Activated CD8-positive, alpha-beta T cell treated with anti-CD3 and anti-CD28 coated beads for 36 hours (primary cell): Measurements from ENCODE around the gene RAB39B. TPM values are rescaled to one million over a fixed set of nuclear protein-coding genes. Genes with fewer than 3 reads are reported as not detected.

Source experiments
- ATAC-seq: fragments of 200-7000 bp; cut with Tn5 transposase; one replicate; pipeline ENCODE4 v1.10.0; 2021; ENCODE audit warnings: mild to moderate bottlenecking, moderate library complexity
- CTCF ChIA-PET: fragments of 350-600 bp; sonication (Branson Sonifier 250); formaldehyde crosslinking; loops from one replicate; lab custom pipeline; 2021; ENCODE audit warnings: antibody characterized with exemption; lab: Charles Lee
- POLR2A ChIA-PET: fragments of 350-600 bp; sonication (Branson Sonifier 250); formaldehyde crosslinking; loops from one replicate; lab custom pipeline; 2021; ENCODE audit warnings: antibody characterized with exemption; lab: Charles Lee
- DNase-seq: peaks from one replicate; pipeline ENCODE4 v3.0.0-alpha.2; 2020
- H3K27ac Mint-ChIP-seq: one replicate; pipeline ENCODE4 v1.8.0; 2021; ENCODE audit warnings: mild to moderate bottlenecking, mixed read lengths
- H3K27me3 Mint-ChIP-seq: one replicate; pipeline ENCODE4 v1.8.0; 2021; ENCODE audit warnings: mixed read lengths
- H3K36me3 Mint-ChIP-seq: one replicate; pipeline ENCODE4 v1.8.0; 2021; ENCODE audit warnings: low read depth, mixed read lengths
- H3K4me1 Mint-ChIP-seq: one replicate; pipeline ENCODE4 v1.8.0; 2021; ENCODE audit warnings: low read depth, mixed read lengths
- H3K4me3 Mint-ChIP-seq: one replicate; pipeline ENCODE4 v1.8.0; 2021; ENCODE audit warnings: mild to moderate bottlenecking, moderate library complexity, mixed read lengths
- H3K9me3 Mint-ChIP-seq: one replicate; pipeline ENCODE4 v1.8.0; 2021; ENCODE audit warnings: mixed read lengths
- CTCF ChIP-seq: fragments of 200-600 bp; IDR thresholded peaks from one replicate; pipeline ENCODE4 v1.8.0; 2022; ENCODE audit warnings: antibody characterized with exemption, mild to moderate bottlenecking
- intact Hi-C: fragments of 100-400 bp; cut with micrococcal nuclease; formaldehyde crosslinking; loops from one replicate; pipeline ENCODE4 v1.10.0; 2022
- total RNA-seq, 2 experiments: library from RNA; stranded (reverse); gene quantifications; one replicate each; pipeline ENCODE4 v1.2.3, GENCODE V29; 2021

The RAB39B gene
- total RNA-seq, 2 experiments from 2014 or later, result 12.0 to 13.2 TPM

DNA sequence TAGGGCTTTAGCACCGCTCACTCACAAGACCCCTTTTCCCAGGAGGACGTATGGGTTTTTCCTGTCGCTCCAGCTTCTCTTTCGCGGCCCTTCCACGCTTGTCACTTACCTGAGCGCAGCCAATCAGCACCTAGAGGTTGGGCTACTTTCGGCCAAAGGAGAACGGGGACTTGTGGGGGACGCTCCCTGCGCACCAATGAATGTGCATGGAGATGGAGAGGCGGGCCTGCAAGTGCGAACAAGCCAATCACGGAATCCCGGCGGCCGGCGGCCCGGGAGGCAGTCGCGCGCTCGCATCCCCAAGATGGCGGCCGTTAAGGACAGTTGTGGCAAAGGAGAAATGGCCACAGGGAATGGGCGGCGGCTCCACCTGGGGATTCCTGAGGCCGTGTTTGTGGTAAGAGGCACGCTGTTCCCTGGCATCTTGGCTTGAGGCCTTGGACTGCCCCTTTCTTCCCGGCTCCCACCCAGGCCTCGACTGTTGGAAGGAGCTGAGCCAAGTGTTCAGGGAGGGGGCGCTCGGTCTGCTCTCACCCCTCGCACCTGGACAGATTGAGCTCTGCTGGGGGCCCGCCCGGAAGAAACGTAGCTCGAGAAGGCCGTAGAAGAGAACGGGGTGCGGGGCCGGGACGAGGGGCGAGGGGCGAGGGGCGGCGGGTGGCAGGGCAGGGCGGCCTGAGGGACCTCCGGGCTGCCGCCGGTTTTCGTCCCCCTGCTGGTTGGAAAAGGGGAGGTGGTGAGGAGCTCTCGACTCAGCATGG, 47.9 kb downstream of the RAB39B start, which contains the start of gene VBP1:
TSS of gene VBP1 (plus strand) at position 282 of the 761 bp plus-strand sequence. CDS start at position 305, 23 bp downstream.
- H3K4me3 Mint-ChIP-seq, result peak within 1 kb of the TSS; percentile 99
- peak within 1 kb of the TSS; percentile 91 for H3K27ac Mint-ChIP-seq
- H3K4me1 Mint-ChIP-seq, result peaks cover 13% of the 10 kb centered on the region
- peak; percentile 91 for DNase-seq
- H3K27me3 Mint-ChIP-seq, result no peaks in the 10 kb centered on the region
- ATAC-seq, result peak; percentile 98
- peak; percentile 49 for TF ChIP-seq CTCF
- intact Hi-C loops, result no loop called here
- ChIA-PET CTCF (interaction anchor here (1.0 to 2.0 kb wide), 11 partner anchors 10 to 395 kb away, joined by 3 to 7 read pairs (median 5); partner anchors contain the start of gene RAB39B), POLR2A (interaction anchor here (0.6 to 2.7 kb wide), 8 partner anchors 10 to 396 kb away, joined by 3 to 13 read pairs (median 3); partner anchors contain the start of genes BRCC3, RAB39B and SPRY3)
- no peaks in the 10 kb centered on the region for H3K9me3 Mint-ChIP-seq
- peaks cover 6% of the 10 kb centered on the region for H3K36me3 Mint-ChIP-seq

- no peak for DNase-seq
- intact Hi-C loops, result no loop called here
- H3K27me3 Mint-ChIP-seq, result no peaks in the 10 kb centered on the region
- CTCF ChIA-PET, result interaction anchor here (1.0 to 2.0 kb wide), 6 partner anchors 11 to 396 kb away, joined by 3 to 5 read pairs (median 3); partner anchors contain the start of gene RAB39B
- no peaks in the 10 kb centered on the region for H3K9me3 Mint-ChIP-seq
- H3K27ac Mint-ChIP-seq, result peak overlapping the region; percentile 91
- H3K4me3 Mint-ChIP-seq, result peak overlapping the region; percentile 99
- peaks cover 13% of the 10 kb centered on the region for H3K4me1 Mint-ChIP-seq
- TF ChIP-seq CTCF, result no peak
- peaks cover 6% of the 10 kb centered on the region for H3K36me3 Mint-ChIP-seq
- peak; percentile 57 for ATAC-seq
- POLR2A ChIA-PET, result interaction anchor here (0.6 to 2.7 kb wide), 4 partner anchors 10 to 233 kb away, joined by 3 to 13 read pairs (median 8); partner anchors contain the start of gene RAB39B
These were observed 48.7 kb downstream of the RAB39B start for GRCh38 chrX:155215443-155216178.

DNA sequence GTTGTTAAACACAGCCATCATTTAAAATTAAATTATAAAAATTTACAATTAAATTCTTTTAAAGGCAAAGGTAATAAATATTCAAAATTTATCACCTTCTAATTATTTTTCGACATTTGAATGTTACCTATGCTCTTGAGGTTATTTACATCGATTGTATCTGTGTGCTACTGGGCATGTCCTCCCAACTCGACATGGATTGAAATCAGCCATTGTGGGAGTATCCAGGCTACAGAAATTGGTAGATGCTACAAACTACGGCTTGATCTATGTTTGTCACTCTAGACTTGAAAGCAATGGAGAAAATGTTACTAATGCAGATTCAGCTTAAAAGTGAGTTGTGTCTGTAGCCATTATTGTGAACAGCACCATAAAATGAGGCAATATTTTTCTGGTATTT, 50.6 kb downstream of the RAB39B start:
- Mint-ChIP-seq H3K4me1 (peaks cover 10% of the 10 kb centered on the region), H3K36me3 (peaks cover 4% of the 10 kb centered on the region), H3K27me3 (no peaks in the 10 kb centered on the region), H3K27ac (no peak overlapping the region), H3K9me3 (no peaks in the 10 kb centered on the region), H3K4me3 (no peak overlapping the region)
- DNase-seq (no peak), ATAC-seq (no peak)
- no peak for TF ChIP-seq CTCF
- intact Hi-C loops, result no loop called here
- ChIA-PET CTCF (no interaction called here), POLR2A (no interaction called here)

GRCh38 chrX:155211208-155211607, 53.1 kb downstream of the RAB39B start:
- POLR2A ChIA-PET, result no interaction called here
- Mint-ChIP-seq H3K36me3 (no peaks in the 10 kb centered on the region), H3K27me3 (no peaks in the 10 kb centered on the region), H3K4me3 (no peak overlapping the region), H3K4me1 (no peaks in the 10 kb centered on the region), H3K27ac (no peak overlapping the region), H3K9me3 (no peaks in the 10 kb centered on the region)
- TF ChIP-seq CTCF, result no peak
- CTCF ChIA-PET, result no interaction called here
- DNase-seq (no peak), ATAC-seq (no peak)
- intact Hi-C loops, result no loop called here

Other genes with a start within 250 kb of the RAB39B start
- gene F8, start 241.8 kb downstream of the RAB39B start, total RNA-seq, result 1 to 10 TPM; 4.1 to 4.4 TPM
- gene FUNDC2, start 237.6 kb downstream of the RAB39B start, total RNA-seq, result 10 to 100 TPM; 83.7 to 89.0 TPM
- 1 to 10 TPM; 3.8 to 5.1 TPM for gene CMC4, start 193.4 kb downstream of the RAB39B start, total RNA-seq
- gene MTCP1, start 193.4 kb downstream of the RAB39B start, total RNA-seq, result 10 to 100 TPM; 23.4 to 23.9 TPM
- 10 to 100 TPM; 30.0 to 32.5 TPM for gene BRCC3, start 193.0 kb downstream of the RAB39B start, total RNA-seq
- gene VBP1, start 48.0 kb downstream of the RAB39B start, total RNA-seq, result 10 to 100 TPM; 76.6 to 81.0 TPM
- gene CLIC2, start 70.1 kb upstream of the RAB39B start, total RNA-seq, result under 1 TPM in 1 of 2 experiments, not detected in 1; 0.49 TPM
- gene F8A2, start 117.6 kb upstream of the RAB39B start, total RNA-seq, result not detected
- gene F8A3, start 194.1 kb upstream of the RAB39B start, total RNA-seq, result 10 to 100 TPM; 11.0 to 12.8 TPM